H9 (cell line): ENCODE measurements around the gene TSPAN9. TPM values are rescaled to one million over a fixed set of nuclear protein-coding genes. Genes with fewer than 3 reads are reported as not detected.

ENCODE experiments used
- DNase-seq: peaks from one replicate; pipeline ENCODE4 v3.0.0-alpha.2; 2017
- H2AFZ ChIP-seq: one replicate; pipeline ENCODE4 v1.6.1; 2013; ENCODE audit warnings: mild to moderate bottlenecking, low read length, control low read depth, moderate library complexity
- H2AK5ac ChIP-seq: 2 replicates; pipeline ENCODE4 v1.6.1; 2013; ENCODE audit warnings: low read length, control low read depth, mixed read lengths; ENCODE audit not compliant: insufficient read length
- H2BK120ac ChIP-seq: one replicate; pipeline ENCODE4 v1.6.1; 2013; ENCODE audit warnings: low read depth, mild to moderate bottlenecking, low read length, control low read depth, inconsistent platforms; ENCODE audit not compliant: poor library complexity, severe bottlenecking
- H2BK12ac ChIP-seq: 2 replicates; pipeline ENCODE4 v1.6.1; 2013; ENCODE audit warnings: low read length, control low read depth, mixed read lengths, low read depth; ENCODE audit not compliant: insufficient read length
- H2BK15ac ChIP-seq: 2 replicates; pipeline ENCODE4 v1.6.1; 2013; ENCODE audit warnings: low read depth, low read length, control low read depth
- H2BK20ac ChIP-seq: one replicate; pipeline ENCODE4 v1.6.1; 2013; ENCODE audit warnings: low read depth, mild to moderate bottlenecking, low read length, control low read depth, inconsistent platforms; ENCODE audit not compliant: poor library complexity, severe bottlenecking
- H2BK5ac ChIP-seq: 2 replicates; pipeline ENCODE4 v1.6.1; 2013; ENCODE audit warnings: low read length, control low read depth, mixed read lengths; ENCODE audit not compliant: insufficient read length
- H3K14ac ChIP-seq: 2 replicates; pipeline ENCODE4 v1.6.1; 2013; ENCODE audit warnings: low read length, control low read depth; ENCODE audit not compliant: insufficient read depth
- H3K18ac ChIP-seq: 2 replicates; pipeline ENCODE4 v1.6.1; 2013; ENCODE audit warnings: low read depth, mild to moderate bottlenecking, mixed read lengths, low read length, control low read depth; ENCODE audit not compliant: insufficient read length
- H3K23ac ChIP-seq: 2 replicates; pipeline ENCODE4 v1.6.1; 2013; ENCODE audit warnings: low read length, control low read depth, mixed read lengths, low read depth; ENCODE audit not compliant: insufficient read length
- H3K23me2 ChIP-seq: 2 replicates; pipeline ENCODE4 v1.6.1; 2013; ENCODE audit warnings: low read depth, mild to moderate bottlenecking, mixed read lengths, low read length, control low read depth; ENCODE audit not compliant: insufficient read length, poor library complexity, severe bottlenecking
- H3K27ac ChIP-seq: 2 replicates; pipeline ENCODE4 v1.5.1; 2013; ENCODE audit warnings: low read length, control low read depth, mixed read lengths, low read depth; ENCODE audit not compliant: insufficient read length
- H3K27me3 ChIP-seq: 2 replicates; pipeline ENCODE4 v1.6.1; 2013; ENCODE audit warnings: low read length, control low read depth, inconsistent platforms; ENCODE audit not compliant: insufficient read depth
- H3K4ac ChIP-seq: 2 replicates; pipeline ENCODE4 v1.6.1; 2013; ENCODE audit warnings: low read depth, mild to moderate bottlenecking, control low read depth, inconsistent platforms, low read length, moderate library complexity
- H3K4me1 ChIP-seq: 2 replicates; pipeline ENCODE4 v1.6.1; 2013; ENCODE audit warnings: low read length, control low read depth, inconsistent platforms; ENCODE audit not compliant: insufficient read depth
- H3K4me2 ChIP-seq: 2 replicates; pipeline ENCODE4 v1.6.1; 2013; ENCODE audit warnings: low read length, control low read depth, mixed read lengths; ENCODE audit not compliant: insufficient read length, insufficient read depth
- H3K56ac ChIP-seq: 2 replicates; pipeline ENCODE4 v1.6.1; 2013; ENCODE audit warnings: low read depth, mild to moderate bottlenecking, mixed read lengths, low read length, control low read depth; ENCODE audit not compliant: insufficient read length
- H3K79me1 ChIP-seq: 2 replicates; pipeline ENCODE4 v1.6.1; 2013; ENCODE audit warnings: low read depth, mild to moderate bottlenecking, moderate library complexity, low read length, control low read depth, inconsistent platforms; ENCODE audit not compliant: insufficient read depth, poor library complexity, severe bottlenecking
- H3K79me2 ChIP-seq: 2 replicates; pipeline ENCODE4 v1.6.1; 2013; ENCODE audit warnings: low read length, control low read depth, inconsistent platforms; ENCODE audit not compliant: insufficient read depth
- H3K9ac ChIP-seq: 2 replicates; pipeline ENCODE4 v1.6.1; 2013; ENCODE audit warnings: low read length, control low read depth, mixed read lengths; ENCODE audit not compliant: insufficient read length; ENCODE audit errors: extremely low read depth
- H3K9me3 ChIP-seq: one replicate; pipeline ENCODE4 v1.6.1; 2013; ENCODE audit warnings: low read depth, low read length, inconsistent platforms; ENCODE audit not compliant: control insufficient read depth
- H3T11ph ChIP-seq: one replicate; pipeline ENCODE4 v1.6.1; 2013; ENCODE audit warnings: mild to moderate bottlenecking, low read length, control low read depth, inconsistent platforms
- H4K20me1 ChIP-seq: one replicate; pipeline ENCODE4 v1.6.1; 2013; ENCODE audit not compliant: control insufficient read depth, insufficient read length, insufficient read depth
- H4K5ac ChIP-seq: 2 replicates; pipeline ENCODE4 v1.6.1; 2013; ENCODE audit warnings: low read depth, mild to moderate bottlenecking, mixed read lengths, low read length, control low read depth; ENCODE audit not compliant: insufficient read length
- H4K8ac ChIP-seq: replicated peaks from 2 replicates; pipeline ENCODE4 v1.6.1; 2013; ENCODE audit warnings: low read length, control low read depth, mixed read lengths, low read depth; ENCODE audit not compliant: insufficient read length
- H4K91ac ChIP-seq: 2 replicates; pipeline ENCODE4 v1.6.1; 2013; ENCODE audit warnings: low read depth, mild to moderate bottlenecking, moderate library complexity, mixed read lengths, low read length, control low read depth; ENCODE audit not compliant: insufficient read length
- H3K27ac Mint-ChIP-seq, 3 experiments: 2 replicates in 2 of 3; 3 replicates in 1 of 3; pipeline ENCODE4 v1.8.0; 2020 to 2021; ENCODE audit warnings: mixed read lengths in 3 of 3, mild to moderate bottlenecking in 1 of 3, moderate library complexity in 1 of 3
- H3K27me3 Mint-ChIP-seq: 2 replicates; pipeline ENCODE4 v1.8.0; 2021; ENCODE audit warnings: low read depth, mild to moderate bottlenecking, moderate library complexity, mixed read lengths
- H3K36me3 Mint-ChIP-seq, 3 experiments: 2 replicates in 2 of 3; 3 replicates in 1 of 3; pipeline ENCODE4 v1.8.0; 2020 to 2021; ENCODE audit warnings: low read depth in 3 of 3, mixed read lengths in 3 of 3; ENCODE audit not compliant: insufficient read depth in 1 of 3
- H3K4me1 Mint-ChIP-seq, 2 experiments: 2 replicates each; pipeline ENCODE4 v1.8.0; 2020; ENCODE audit warnings: mixed read lengths in 2 of 2
- H3K4me3 Mint-ChIP-seq, 2 experiments: 2 replicates in 1 of 2; 3 replicates in 1 of 2; pipeline ENCODE4 v1.8.0; 2020 to 2021; ENCODE audit warnings: mild to moderate bottlenecking in 2 of 2, mixed read lengths in 2 of 2, moderate library complexity in 1 of 2
- H3K9me3 Mint-ChIP-seq, 2 experiments: 2 replicates in 1 of 2; 3 replicates in 1 of 2; pipeline ENCODE4 v1.8.0; 2020; ENCODE audit warnings: mild to moderate bottlenecking in 2 of 2, mixed read lengths in 2 of 2, moderate library complexity in 1 of 2
- CTCF ChIP-seq: fragments of 200-600 bp; sonication (generic); conservative IDR thresholded peaks from 3 replicates; pipeline ENCODE4 v1.8.0; 2021; ENCODE audit warnings: antibody characterized with exemption, mild to moderate bottlenecking
- WGBS: extraction: QIAGEN DNeasy Blood & Tissue Kit; methylation state at CpG from one replicate; pipeline ENCODE4 v1.1.7; 2013; ENCODE audit warnings: missing lambda C conversion rate, low lambda C conversion rate, mixed read lengths; ENCODE audit not compliant: insufficient read length; ENCODE audit errors: extremely low coverage; 5-methylcytosine and 5-hydroxymethylcytosine counted together
- total RNA-seq: library from RNA; stranded (reverse); gene quantifications from 2 replicates; pipeline ENCODE4 v1.2.1, GENCODE V29; 2021

TSPAN9 gene
- total RNA-seq, 1 experiment from 2014 or later = 19.0 TPM

GRCh38 chr12:3130057-3130830 lies 53.1 kb downstream of the TSPAN9 start:
- no peak overlapping the region for H3K4ac ChIP-seq
- H3K79me2 ChIP-seq = no peaks in the 10 kb centered on the region
- H3K79me1 ChIP-seq = no peaks in the 10 kb centered on the region
- no peak overlapping the region for H2BK120ac ChIP-seq
- no peak overlapping the region for H3K56ac ChIP-seq
- no CpG with 5 or more reads among the region's 24 CpGs for WGBS
- no peak overlapping the region for H3K27ac ChIP-seq
- no peak overlapping the region for H2BK5ac ChIP-seq
- no peak overlapping the region for H3K18ac ChIP-seq
- DNase-seq = no peak
- no peak overlapping the region for H3K14ac ChIP-seq
- no peak overlapping the region for H4K91ac ChIP-seq
- H4K5ac ChIP-seq = no peak overlapping the region
- no peak overlapping the region for H3K23ac ChIP-seq
- H2AFZ ChIP-seq = no peak overlapping the region
- no peak overlapping the region for H3T11ph ChIP-seq
- H2BK20ac ChIP-seq = no peak overlapping the region
- no peak overlapping the region for H3K9ac ChIP-seq
- Mint-ChIP-seq H3K36me3 (no peaks in the 10 kb centered on the region; a peak in 1 of 7 replicates), H3K4me1 (peaks cover 18 to 19% of the 10 kb centered on the region in 2 experiments), H3K9me3 (no peaks in the 10 kb centered on the region), H3K4me3 (no peak overlapping the region), H3K27ac (peak overlapping the region; percentile 45 to 54 (median 47); a peak in 2 of 7 replicates), H3K27me3 (no peaks in the 10 kb centered on the region)
- no peak for TF ChIP-seq CTCF
- H3K23me2 ChIP-seq = no peaks in the 10 kb centered on the region
- H2BK12ac ChIP-seq = no peak overlapping the region
- H2BK15ac ChIP-seq = no peak overlapping the region
- no peaks in the 10 kb centered on the region for H3K4me1 ChIP-seq
- H3K27me3 ChIP-seq = no peaks in the 10 kb centered on the region
- no peak overlapping the region for H2AK5ac ChIP-seq
- H3K4me2 ChIP-seq = no peak overlapping the region
- no peak overlapping the region for H4K8ac ChIP-seq
- H3K9me3 ChIP-seq = no peaks in the 10 kb centered on the region
- no peaks in the 10 kb centered on the region for H4K20me1 ChIP-seq
